Cardiac muscle cell (in vitro differentiated cells and primary cell): ENCODE data around the gene PABPC4L. TPM values are rescaled to one million over a fixed set of nuclear protein-coding genes. Genes with fewer than 3 reads are reported as not detected.
"Not testable (repeated sequence)": the region's sequence is repeated elsewhere in the genome, so short reads cannot be mapped to it uniquely, and the experiment has no call there.

Experiments
- DNase-seq, 2 donors: peaks; one replicate each; pipeline versions ENCODE4 v3.0.0 to v3.0.0-alpha.2; 2010 to 2017; ENCODE audit warnings: low read depth in 1 of 2, low spot score in 1 of 2
- H3K27ac ChIP-seq: fragments of 200-600 bp; sonication (generic); 2 replicates; pipeline ENCODE4 v1.5.1; 2016
- H3K27me3 ChIP-seq: fragments of 200-600 bp; sonication (generic); 2 replicates; pipeline ENCODE4 v1.6.0; 2016; ENCODE audit warnings: control low read depth
- H3K36me3 ChIP-seq: fragments of 200-600 bp; sonication (generic); 2 replicates; pipeline ENCODE4 v1.5.1; 2016; ENCODE audit warnings: control low read depth
- H3K4me1 ChIP-seq: fragments of 200-600 bp; sonication (generic); 2 replicates; pipeline ENCODE4 v1.8.1; 2017; ENCODE audit warnings: low read depth, mild to moderate bottlenecking, mixed run types
- H3K4me3 ChIP-seq: fragments of 200-600 bp; sonication (generic); 2 replicates; pipeline ENCODE4 v1.5.1; 2016; ENCODE audit warnings: mild to moderate bottlenecking
- H3K9me3 ChIP-seq: fragments of 200-600 bp; sonication (generic); 2 replicates; pipeline ENCODE4 v1.5.1; 2017; ENCODE audit warnings: low read depth, mild to moderate bottlenecking, control low read depth
- polyA plus RNA-seq: library from polyadenylated mRNA; unstranded; fragments of >200 nt; fragmentation: Nextera tagmentation; extraction: Ambion mirVana; gene quantifications from 2 replicates; pipeline ENCODE4 v1.2.1, GENCODE V29; 2016
- total RNA-seq: library from RNA; depleted of rRNA; stranded (reverse); fragments of >200 nt; gene quantifications from 2 replicates; pipeline ENCODE4 v1.2.3, GENCODE V29; 2016
- TF ChIP-seq, protein P1 (sequence below): IDR thresholded peaks from 2 replicates; pipeline ENCODE4 v1.5.1; 2012; ENCODE audit warnings: low read depth, mild to moderate bottlenecking, low read length

Gene PABPC4L
- total and polyA plus RNA-seq, 2 experiments from 2014 or later, result 2.3 to 7.1 TPM

DNA sequence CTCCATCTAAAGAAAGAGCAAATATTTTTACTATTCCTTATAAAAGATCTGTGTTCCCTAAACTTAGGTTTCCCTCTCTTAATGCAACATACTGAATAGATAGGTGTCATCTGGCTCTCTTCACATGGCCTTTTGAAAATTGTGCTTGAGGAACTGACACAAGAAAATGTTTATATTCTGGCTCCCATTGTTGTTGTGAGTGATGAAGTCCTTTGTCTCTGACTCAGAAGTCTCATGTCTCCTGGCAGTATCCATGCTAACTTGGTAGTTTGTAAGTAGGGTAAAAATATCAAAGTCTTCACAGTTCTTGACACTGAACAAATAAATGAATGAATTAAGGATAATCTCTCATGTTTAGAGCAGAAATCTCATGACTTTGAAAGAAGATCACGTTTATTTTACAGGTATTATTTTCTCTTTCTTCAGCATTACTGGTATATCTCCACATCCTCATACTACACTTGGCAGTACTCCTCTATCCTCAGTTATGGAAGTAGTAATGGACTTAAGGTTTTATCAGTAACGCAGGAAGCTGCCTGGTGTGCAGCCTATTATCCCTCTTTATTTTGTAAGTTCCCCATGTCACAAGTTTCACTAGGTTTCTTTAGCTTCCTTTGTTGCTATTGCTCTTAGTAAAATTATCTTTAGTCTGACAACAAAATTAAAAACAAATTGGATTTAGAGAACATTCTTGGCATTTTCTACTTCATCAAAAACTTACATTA is 14.2 kb upstream of the PABPC4L start:
- H3K9me3 ChIP-seq, result no peaks in the 10 kb centered on the region
- no peaks in the 10 kb centered on the region for H3K36me3 ChIP-seq
- no peaks in the 10 kb centered on the region for H3K27me3 ChIP-seq
- TF ChIP-seq, protein P1, sequence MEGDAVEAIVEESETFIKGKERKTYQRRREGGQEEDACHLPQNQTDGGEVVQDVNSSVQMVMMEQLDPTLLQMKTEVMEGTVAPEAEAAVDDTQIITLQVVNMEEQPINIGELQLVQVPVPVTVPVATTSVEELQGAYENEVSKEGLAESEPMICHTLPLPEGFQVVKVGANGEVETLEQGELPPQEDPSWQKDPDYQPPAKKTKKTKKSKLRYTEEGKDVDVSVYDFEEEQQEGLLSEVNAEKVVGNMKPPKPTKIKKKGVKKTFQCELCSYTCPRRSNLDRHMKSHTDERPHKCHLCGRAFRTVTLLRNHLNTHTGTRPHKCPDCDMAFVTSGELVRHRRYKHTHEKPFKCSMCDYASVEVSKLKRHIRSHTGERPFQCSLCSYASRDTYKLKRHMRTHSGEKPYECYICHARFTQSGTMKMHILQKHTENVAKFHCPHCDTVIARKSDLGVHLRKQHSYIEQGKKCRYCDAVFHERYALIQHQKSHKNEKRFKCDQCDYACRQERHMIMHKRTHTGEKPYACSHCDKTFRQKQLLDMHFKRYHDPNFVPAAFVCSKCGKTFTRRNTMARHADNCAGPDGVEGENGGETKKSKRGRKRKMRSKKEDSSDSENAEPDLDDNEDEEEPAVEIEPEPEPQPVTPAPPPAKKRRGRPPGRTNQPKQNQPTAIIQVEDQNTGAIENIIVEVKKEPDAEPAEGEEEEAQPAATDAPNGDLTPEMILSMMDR, result no peak
- H3K4me3 ChIP-seq, result no peak overlapping the region
- DNase-seq, result peak in 1 of 2 donors; percentile 22
- H3K4me1 ChIP-seq, result no peaks in the 10 kb centered on the region
- no peak overlapping the region for H3K27ac ChIP-seq

DNA sequence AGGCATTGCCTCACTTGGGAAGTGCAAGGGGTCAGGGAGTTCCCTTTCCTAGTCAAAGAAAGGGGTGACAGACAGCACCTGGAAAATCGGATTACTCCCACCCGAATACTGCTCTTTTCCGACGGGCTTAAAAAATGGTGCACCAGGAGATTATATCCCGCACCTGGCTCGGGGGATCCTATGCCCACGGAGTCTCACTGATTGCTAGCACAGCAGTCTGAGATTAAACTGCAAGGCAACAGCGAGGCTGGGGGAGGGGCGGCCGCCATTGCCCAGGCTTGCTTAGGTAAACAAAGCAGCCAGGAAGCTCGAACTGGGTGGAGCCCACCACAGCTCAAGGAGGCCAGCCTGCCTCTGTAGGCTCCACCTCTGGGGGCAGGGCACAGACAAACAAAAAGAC is 6.4 kb upstream of the PABPC4L start:
- not testable (repeated sequence) for H3K4me1 ChIP-seq, DNase-seq, H3K36me3 ChIP-seq, H3K4me3 ChIP-seq, H3K9me3 ChIP-seq, H3K27me3 ChIP-seq, H3K27ac ChIP-seq

DNA sequence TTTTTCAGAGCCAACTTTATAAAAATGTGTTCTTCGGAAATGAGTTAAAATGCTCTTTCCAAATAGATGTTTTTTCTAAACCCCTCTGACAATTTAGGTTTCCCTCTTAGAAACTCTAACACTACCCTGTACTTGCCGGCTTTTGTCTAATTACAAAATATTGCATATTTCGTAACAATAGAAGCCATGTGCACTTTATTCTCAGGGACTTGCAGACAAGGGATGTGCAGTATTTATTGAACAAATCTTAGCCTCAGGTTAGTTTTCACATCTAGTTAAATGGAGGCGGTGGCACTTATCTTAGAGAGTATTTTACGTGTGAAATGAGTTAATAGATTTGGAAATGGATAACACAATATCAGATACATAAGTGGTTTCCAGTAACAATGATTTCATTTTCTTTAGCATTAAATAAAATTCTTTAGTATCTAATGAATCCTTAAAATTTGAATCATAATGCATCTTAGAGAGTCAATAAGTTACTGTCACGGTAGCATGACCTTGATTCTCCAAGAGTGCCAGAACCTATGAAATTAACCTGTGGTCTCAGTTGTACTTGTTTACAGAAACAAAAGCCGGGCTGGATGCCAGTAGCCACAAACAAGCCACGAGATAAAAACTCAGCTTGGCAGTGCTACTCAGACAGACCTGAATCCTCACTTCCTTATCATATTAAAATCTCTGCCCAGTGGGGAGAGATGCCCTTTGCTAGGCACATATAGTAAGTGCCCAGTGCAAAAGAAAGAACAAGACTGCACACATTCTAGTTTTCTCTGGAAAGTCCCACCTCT is 772 bp upstream of the PABPC4L start:
- peaks cover 24% of the 10 kb centered on the region for H3K4me1 ChIP-seq
- TF ChIP-seq, protein P1, result no peak
- no peaks in the 10 kb centered on the region for H3K9me3 ChIP-seq
- H3K27me3 ChIP-seq, result no peaks in the 10 kb centered on the region
- H3K4me3 ChIP-seq, result no peak overlapping the region
- peak in 1 of 2 donors; percentile 40 for DNase-seq
- H3K27ac ChIP-seq, result peak overlapping the region; percentile 96
- H3K36me3 ChIP-seq, result no peaks in the 10 kb centered on the region

DNA sequence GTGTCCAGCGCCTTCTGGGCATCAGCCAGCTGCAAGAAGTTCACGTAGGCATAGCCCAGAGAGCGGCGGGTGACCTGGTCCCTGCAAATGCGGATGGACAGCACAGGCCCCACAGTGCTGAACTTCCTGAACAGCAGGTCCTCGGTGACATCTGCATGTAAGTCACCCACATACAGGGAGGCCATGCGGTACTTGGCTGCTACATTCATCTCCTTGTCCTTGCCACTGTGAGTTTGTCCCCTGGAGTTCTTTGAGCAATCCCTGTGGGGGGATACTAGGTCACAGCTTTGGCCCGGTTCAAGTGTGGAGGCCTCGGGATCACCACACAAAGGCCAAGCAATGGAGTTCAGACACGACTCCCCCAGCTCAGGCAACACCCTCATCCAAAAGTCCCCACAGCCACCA is 776 bp downstream of the PABPC4L start:
- peak overlapping the region; percentile 96 for H3K27ac ChIP-seq
- peaks cover 34% of the 10 kb centered on the region for H3K4me1 ChIP-seq
- no peaks in the 10 kb centered on the region for H3K36me3 ChIP-seq
- peak; percentile 15 to 26 for DNase-seq
- TF ChIP-seq, protein P1, result no peak
- peak overlapping the region; percentile 90 for H3K4me3 ChIP-seq
- H3K27me3 ChIP-seq, result no peaks in the 10 kb centered on the region
- no peaks in the 10 kb centered on the region for H3K9me3 ChIP-seq

DNA sequence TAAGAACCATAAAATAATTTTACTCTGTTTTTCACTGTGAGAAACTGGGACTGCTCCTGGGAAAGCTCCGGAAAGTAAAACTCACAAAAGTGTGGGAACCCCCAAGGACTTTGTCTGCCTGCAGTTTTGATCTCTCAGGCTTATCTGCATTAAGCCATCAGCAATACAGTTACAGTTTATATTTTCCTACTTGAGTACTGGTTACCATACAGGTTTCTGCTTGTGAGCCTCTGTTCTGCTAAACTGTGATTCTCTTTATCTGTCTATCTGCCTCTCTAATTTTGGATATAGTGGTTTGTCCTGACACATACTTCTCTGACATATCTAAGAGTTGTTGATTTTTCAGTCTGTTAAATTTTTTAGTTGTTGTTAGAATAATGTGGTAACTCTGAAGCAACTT is 11.6 kb downstream of the PABPC4L start:
- DNase-seq, result no peak
- Histone ChIP-seq H3K27ac (no peak overlapping the region), H3K36me3 (no peaks in the 10 kb centered on the region), H3K27me3 (no peaks in the 10 kb centered on the region), H3K4me3 (no peak overlapping the region), H3K4me1 (peaks cover 3% of the 10 kb centered on the region), H3K9me3 (no peaks in the 10 kb centered on the region)
- TF ChIP-seq, protein P1, result no peak

DNA sequence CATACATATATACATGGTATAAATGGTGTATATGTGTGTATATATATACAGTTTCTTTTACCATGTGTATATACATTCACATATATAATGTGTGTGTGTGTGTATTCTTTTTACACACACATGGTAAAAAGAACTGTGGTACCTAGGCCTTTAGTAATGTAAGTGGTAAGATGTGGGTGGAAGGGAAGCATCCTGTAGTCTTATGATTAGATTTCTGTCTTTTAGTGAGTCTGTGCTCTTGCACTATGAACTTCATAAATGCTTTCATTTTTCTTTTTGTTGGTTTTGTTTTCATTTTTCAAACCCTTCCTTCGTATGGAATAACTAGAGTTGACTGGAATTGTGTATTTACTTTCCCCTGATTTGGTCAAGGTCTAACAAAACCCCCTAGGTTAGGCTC is 12.1 kb downstream of the PABPC4L start:
- Histone ChIP-seq H3K36me3 (no peaks in the 10 kb centered on the region), H3K27ac (no peak overlapping the region), H3K4me3 (no peak overlapping the region), H3K27me3 (no peaks in the 10 kb centered on the region), H3K4me1 (peaks cover 3% of the 10 kb centered on the region), H3K9me3 (no peaks in the 10 kb centered on the region)
- TF ChIP-seq, protein P1, result no peak
- no peak for DNase-seq
